GM12875 (cell line): ENCODE data around the gene NR1D2.

Experiments used
- H3K4me3 ChIP-seq: one replicate; pipeline ENCODE4 v1.5.1; 2011; ENCODE audit warnings: low read depth, low read length, control low read depth
- TF ChIP-seq, protein P1 (sequence below): IDR thresholded peaks from 2 replicates; pipeline ENCODE4 v1.5.1; 2011; ENCODE audit warnings: low read depth, mild to moderate bottlenecking, control low read depth, inconsistent platforms, low read length, moderate library complexity, borderline replicate concordance; ENCODE audit not compliant: insufficient read depth

NR1D2 gene

DNA sequence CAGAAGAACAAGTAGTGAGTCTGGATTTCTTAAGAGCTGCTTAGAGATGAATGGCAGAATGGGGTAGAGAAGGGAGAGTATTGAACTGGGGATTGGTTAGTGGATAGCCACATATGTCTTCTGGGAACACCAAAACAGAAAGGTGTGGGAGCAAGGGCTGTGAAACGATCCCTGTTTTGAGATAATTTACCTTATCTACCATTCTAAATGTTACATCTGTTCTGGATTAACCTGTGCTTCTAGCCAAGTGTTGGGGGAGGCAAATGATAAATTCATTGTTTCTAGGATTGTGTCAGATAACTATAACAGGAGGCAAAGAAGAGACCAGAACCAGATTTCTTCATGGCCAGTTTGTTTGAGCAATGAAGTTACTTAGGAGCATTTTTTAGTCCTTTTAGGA is 8.4 kb downstream of the NR1D2 start:
- TF ChIP-seq, protein P1, sequence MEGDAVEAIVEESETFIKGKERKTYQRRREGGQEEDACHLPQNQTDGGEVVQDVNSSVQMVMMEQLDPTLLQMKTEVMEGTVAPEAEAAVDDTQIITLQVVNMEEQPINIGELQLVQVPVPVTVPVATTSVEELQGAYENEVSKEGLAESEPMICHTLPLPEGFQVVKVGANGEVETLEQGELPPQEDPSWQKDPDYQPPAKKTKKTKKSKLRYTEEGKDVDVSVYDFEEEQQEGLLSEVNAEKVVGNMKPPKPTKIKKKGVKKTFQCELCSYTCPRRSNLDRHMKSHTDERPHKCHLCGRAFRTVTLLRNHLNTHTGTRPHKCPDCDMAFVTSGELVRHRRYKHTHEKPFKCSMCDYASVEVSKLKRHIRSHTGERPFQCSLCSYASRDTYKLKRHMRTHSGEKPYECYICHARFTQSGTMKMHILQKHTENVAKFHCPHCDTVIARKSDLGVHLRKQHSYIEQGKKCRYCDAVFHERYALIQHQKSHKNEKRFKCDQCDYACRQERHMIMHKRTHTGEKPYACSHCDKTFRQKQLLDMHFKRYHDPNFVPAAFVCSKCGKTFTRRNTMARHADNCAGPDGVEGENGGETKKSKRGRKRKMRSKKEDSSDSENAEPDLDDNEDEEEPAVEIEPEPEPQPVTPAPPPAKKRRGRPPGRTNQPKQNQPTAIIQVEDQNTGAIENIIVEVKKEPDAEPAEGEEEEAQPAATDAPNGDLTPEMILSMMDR = no peak
- no peak overlapping the region for H3K4me3 ChIP-seq

DNA sequence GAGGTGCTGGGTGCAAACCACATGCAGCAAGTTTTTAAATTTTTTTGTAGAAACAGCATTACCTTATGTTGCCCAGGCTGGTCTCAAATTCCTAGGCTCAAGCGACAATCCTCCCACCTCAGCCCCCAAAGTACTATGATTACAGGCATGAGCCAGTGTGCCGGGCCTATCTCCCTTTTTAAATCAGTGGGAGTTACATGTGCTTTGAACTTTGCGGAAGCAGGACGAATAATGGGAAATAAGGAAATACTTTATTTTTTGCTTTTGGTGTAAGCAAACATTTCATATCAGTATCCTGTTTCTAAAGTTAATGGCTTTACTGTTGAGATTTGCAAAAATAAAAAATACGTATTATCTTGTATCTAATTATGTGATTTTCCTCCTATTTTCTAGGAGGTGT is 9.1 kb downstream of the NR1D2 start:
- no peak overlapping the region for H3K4me3 ChIP-seq
- TF ChIP-seq, protein P1 = no peak

DNA sequence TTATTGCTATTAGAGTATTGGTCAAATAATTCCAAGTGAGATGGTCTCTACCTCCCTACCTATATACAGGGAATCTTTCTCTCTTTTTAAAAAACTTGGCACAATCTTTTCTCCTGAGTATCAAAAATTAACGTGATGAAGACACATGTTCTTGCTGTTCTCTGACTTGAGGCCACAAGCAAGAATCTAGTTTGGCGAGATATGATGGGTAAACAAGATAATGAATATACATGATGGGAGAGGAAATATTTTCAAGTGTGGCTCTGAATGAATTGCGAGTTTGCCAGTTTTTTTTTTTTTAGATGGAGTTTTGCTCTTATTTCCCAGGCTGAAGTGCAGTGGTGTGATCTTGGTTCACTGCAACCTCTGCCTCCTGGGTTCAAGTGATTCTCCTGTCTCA is 11.6 kb downstream of the NR1D2 start:
- TF ChIP-seq, protein P1 = no peak
- no peak overlapping the region for H3K4me3 ChIP-seq

DNA sequence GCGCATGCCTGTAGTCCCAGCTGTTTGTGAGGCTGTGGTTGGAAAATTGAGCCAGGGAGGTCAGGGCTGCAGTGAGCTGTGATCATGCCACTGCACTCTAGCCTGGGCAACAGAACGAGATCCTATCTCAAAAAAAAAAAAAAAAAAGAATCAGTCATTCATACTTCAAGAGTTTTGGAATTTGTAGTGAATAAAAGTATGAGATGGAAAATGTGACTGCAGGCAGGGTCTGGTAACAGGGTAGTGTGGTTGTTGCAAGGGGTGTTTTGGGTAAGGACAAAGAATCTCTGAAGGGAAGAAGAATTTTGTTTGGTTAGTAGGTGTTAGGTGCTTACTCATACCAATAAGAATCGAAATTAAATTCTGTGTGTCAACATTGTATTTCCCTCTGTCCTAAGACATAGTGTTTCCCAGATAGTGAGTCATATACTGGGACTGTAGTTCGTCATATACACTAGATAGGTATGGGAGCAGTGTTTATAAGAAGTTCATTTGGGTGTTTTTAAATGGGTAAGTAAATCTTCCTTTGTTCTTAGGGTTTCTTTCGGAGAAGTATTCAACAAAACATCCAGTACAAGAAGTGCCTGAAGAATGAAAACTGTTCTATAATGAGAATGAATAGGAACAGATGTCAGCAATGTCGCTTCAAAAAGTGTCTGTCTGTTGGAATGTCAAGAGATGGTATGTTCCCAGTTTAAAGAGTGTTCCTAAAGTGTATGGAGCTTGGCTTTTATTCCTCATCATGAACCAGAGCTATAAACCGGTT is 14.2 kb downstream of the NR1D2 start:
- no peak overlapping the region for H3K4me3 ChIP-seq
- TF ChIP-seq, protein P1 = no peak

DNA sequence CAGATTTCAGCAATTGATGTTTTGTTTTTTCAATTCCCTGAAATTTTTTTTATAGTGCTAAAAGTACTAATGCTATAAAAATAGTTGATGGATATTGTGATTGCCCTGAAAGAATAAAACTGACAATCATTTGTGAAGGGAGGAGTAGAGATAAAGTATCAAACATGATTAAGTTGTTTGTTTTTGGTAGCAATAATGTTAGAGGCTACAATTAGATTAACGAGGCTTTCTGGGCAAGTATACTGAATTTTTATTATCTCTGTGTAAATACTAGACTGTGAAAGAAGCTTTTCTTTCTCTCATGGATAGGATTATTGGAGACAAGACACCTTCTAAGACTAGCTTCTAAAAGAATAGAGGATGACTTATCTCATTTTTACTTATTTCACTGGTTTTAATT is 15.6 kb downstream of the NR1D2 start:
- TF ChIP-seq, protein P1 = no peak
- no peak overlapping the region for H3K4me3 ChIP-seq

DNA sequence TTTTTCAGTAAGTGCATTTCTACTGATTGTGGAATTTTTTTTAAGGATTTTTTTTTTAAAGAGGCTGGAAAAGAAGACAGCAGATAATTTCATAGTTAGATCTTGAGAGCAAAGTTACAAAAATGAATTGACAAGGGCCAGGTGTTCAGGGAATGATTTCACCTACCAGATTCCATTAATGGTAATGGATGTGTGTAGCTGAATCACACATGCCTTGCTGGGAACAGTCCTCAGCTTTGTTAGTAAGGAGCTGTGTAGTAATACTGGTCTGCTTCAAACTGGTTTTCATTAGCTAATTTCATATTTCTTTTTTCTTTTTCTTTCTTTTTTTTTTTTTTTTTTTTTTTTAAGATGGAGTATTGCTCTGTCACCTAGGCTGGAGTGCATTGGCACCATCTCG is 16.0 kb downstream of the NR1D2 start:
- H3K4me3 ChIP-seq = no peak overlapping the region
- TF ChIP-seq, protein P1 = no peak

DNA sequence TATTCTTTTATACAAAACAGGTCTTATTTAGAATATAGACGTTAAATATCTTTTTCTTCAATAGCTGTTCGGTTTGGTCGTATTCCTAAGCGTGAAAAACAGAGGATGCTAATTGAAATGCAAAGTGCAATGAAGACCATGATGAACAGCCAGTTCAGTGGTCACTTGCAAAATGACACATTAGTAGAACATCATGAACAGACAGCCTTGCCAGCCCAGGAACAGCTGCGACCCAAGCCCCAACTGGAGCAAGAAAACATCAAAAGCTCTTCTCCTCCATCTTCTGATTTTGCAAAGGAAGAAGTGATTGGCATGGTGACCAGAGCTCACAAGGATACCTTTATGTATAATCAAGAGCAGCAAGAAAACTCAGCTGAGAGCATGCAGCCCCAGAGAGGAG is 16.8 kb downstream of the NR1D2 start:
- H3K4me3 ChIP-seq = no peak overlapping the region
- TF ChIP-seq, protein P1 = no peak
